SH-SY5Y (cell line): Measurements from ENCODE around the gene IRF2BPL.

Experiments used
- GATA2 ChIP-seq: IDR thresholded peaks from 2 replicates; pipeline ENCODE4 v1.6.1; 2011; ENCODE audit warnings: mild to moderate bottlenecking, low read depth, low read length
- GATA3 ChIP-seq: IDR thresholded peaks from 2 replicates; pipeline ENCODE4 v1.6.1; 2011; ENCODE audit warnings: low read depth, mild to moderate bottlenecking, low read length, moderate library complexity

GRCh38 chr14:77002335-77002734 is 26.2 kb downstream of the IRF2BPL start:
- TF ChIP-seq GATA2 (no peak), GATA3 (no peak)
